Endothelial cell of umbilical vein (primary cell): ENCODE measurements around the gene RNF138. TPM values are rescaled to one million over a fixed set of nuclear protein-coding genes. Genes with fewer than 3 reads are reported as not detected.

Experiments
- BruUV-seq: library from RNA; stranded (reverse); fragments of 400-500 nt; replicated peaks from 2 replicates; lab custom pipeline; 2021; lab: Mats Ljungman, UMichigan
- CTCF ChIA-PET: fragments of 300-600, 350-600 bp; sonication (Branson Sonifier 250); formaldehyde crosslinking; loops from one replicate; lab custom pipeline; 2021; ENCODE audit warnings: antibody characterized with exemption, inconsistent platforms; lab: Charles Lee
- POLR2A ChIA-PET: fragments of 300-600, 350-600 bp; sonication (Branson Sonifier 250); formaldehyde crosslinking; loops from one replicate; lab custom pipeline; 2021; ENCODE audit warnings: antibody characterized with exemption, inconsistent platforms; lab: Charles Lee
- DNase-seq: peaks from one replicate; pipeline ENCODE4 v3.0.0-alpha.2; 2011; ENCODE audit warnings: low read depth, low spot score
- FAIRE-seq: peaks from 2 replicates; lab custom pipeline; 2011; peaks lifted over from hg19 to GRCh38; lab: Jason Lieb, UNC
- H2AFZ ChIP-seq: 2 replicates; pipeline ENCODE4 v1.6.0; 2012; ENCODE audit warnings: low read depth, low read length, control low read depth, inconsistent platforms
- H3K27ac ChIP-seq: 2 replicates; pipeline ENCODE4 v1.5.1; 2011; ENCODE audit warnings: low read depth, mild to moderate bottlenecking, control low read depth, low read length, moderate library complexity; ENCODE audit not compliant: insufficient read depth
- H3K27me3 ChIP-seq, 2 experiments: 2 replicates each; pipeline versions ENCODE4 v1.6.0 to v1.6.1; 2011; ENCODE audit warnings: low read length in 2 of 2, mixed read lengths in 1 of 2; ENCODE audit not compliant: control insufficient read depth in 2 of 2, insufficient read depth in 2 of 2
- H3K36me3 ChIP-seq, 2 experiments: 2 replicates in 1 of 2; 3 replicates in 1 of 2; pipeline ENCODE4 v1.5.1; 2011; ENCODE audit warnings: low read length in 2 of 2, mild to moderate bottlenecking in 1 of 2, moderate library complexity in 1 of 2; ENCODE audit not compliant: control insufficient read depth in 2 of 2, insufficient read depth in 2 of 2; ENCODE audit errors: extremely low read depth in 1 of 2
- H3K4me1 ChIP-seq: 3 replicates; pipeline ENCODE4 v1.5.1; 2011; ENCODE audit warnings: mild to moderate bottlenecking, low read length; ENCODE audit not compliant: control insufficient read depth, insufficient read depth; ENCODE audit errors: extremely low read depth
- H3K4me2 ChIP-seq: 2 replicates; pipeline ENCODE4 v1.6.1; 2011; ENCODE audit warnings: low read length, control low read depth, mixed read lengths; ENCODE audit not compliant: insufficient read depth
- H3K4me3 ChIP-seq, 3 experiments: fragments of 200-600 bp in 1 of 3; sonication (generic), shearing (Covaris generic) in 1 of 3; replicated peaks in 1 of 3; 2 replicates each; pipeline ENCODE4 v1.5.1; 2011 to 2016; ENCODE audit warnings: control low read depth in 3 of 3, low read length in 3 of 3, mild to moderate bottlenecking in 2 of 3, inconsistent platforms in 1 of 3, low read depth in 1 of 3, moderate library complexity in 1 of 3; ENCODE audit not compliant: insufficient read depth in 1 of 3
- H3K79me2 ChIP-seq: 2 replicates; pipeline ENCODE4 v1.6.0; 2012; ENCODE audit warnings: low read length, inconsistent platforms; ENCODE audit not compliant: control insufficient read depth, insufficient read depth
- H3K9ac ChIP-seq: replicated peaks from 2 replicates; pipeline ENCODE3; 2011; ENCODE audit warnings: low read length, control low read depth; ENCODE audit not compliant: insufficient read depth; ENCODE audit errors: extremely low read depth
- H3K9me1 ChIP-seq: replicated peaks from 3 replicates; pipeline ENCODE4 v1.6.0; 2011; ENCODE audit warnings: mild to moderate bottlenecking, low read length; ENCODE audit not compliant: control insufficient read depth, insufficient read depth; ENCODE audit errors: extremely low read depth
- H3K9me3 ChIP-seq: replicated peaks from 2 replicates; pipeline ENCODE4 v1.5.1; 2012; ENCODE audit warnings: low read length, inconsistent platforms; ENCODE audit not compliant: control insufficient read depth, insufficient read depth
- H4K20me1 ChIP-seq: replicated peaks from 2 replicates; pipeline ENCODE3; 2011; ENCODE audit warnings: mild to moderate bottlenecking, low read length; ENCODE audit not compliant: control insufficient read depth, insufficient read depth; ENCODE audit errors: extremely low read depth
- EZH2 ChIP-seq: IDR thresholded peaks from 2 replicates; pipeline ENCODE4 v1.6.1; 2012; ENCODE audit warnings: borderline replicate concordance, low read depth, mild to moderate bottlenecking, moderate library complexity, low read length, inconsistent platforms; ENCODE audit not compliant: severe bottlenecking
- FOS ChIP-seq: IDR thresholded peaks from 2 replicates; pipeline ENCODE4 v1.6.1; 2011; ENCODE audit warnings: mild to moderate bottlenecking, low read length, moderate library complexity, borderline replicate concordance; ENCODE audit not compliant: insufficient read depth
- GATA2 ChIP-seq: IDR thresholded peaks from 2 replicates; pipeline ENCODE4 v1.7.0; 2011; ENCODE audit warnings: low read depth, mild to moderate bottlenecking, moderate library complexity, mixed read lengths, low read length; ENCODE audit not compliant: insufficient read length, insufficient read depth
- JUN ChIP-seq: IDR thresholded peaks from 2 replicates; pipeline ENCODE4 v1.6.1; 2011; ENCODE audit warnings: borderline replicate concordance, low read depth; ENCODE audit not compliant: insufficient read length, insufficient read depth
- MYC ChIP-seq: IDR thresholded peaks from one replicate; pipeline ENCODE4 v1.6.1; 2011; ENCODE audit warnings: mild to moderate bottlenecking, low read depth, low read length
- POLR2A ChIP-seq: IDR thresholded peaks from 2 replicates; pipeline ENCODE4 v1.6.1; 2012; ENCODE audit warnings: low read depth, mild to moderate bottlenecking, control low read depth, low read length
- POLR2AphosphoS5 ChIP-seq: IDR thresholded peaks from 2 replicates; pipeline ENCODE4 v1.6.1; 2012; ENCODE audit warnings: low read depth, mild to moderate bottlenecking, control low read depth, low read length, moderate library complexity; ENCODE audit not compliant: insufficient read depth
- dilution Hi-C: fragments of 300-500 bp; cut with MboI; formaldehyde crosslinking; loops from one replicate; pipeline ENCODE4 v1.15.0; 2019; ENCODE audit warnings: low sequenced_read_pairs; ENCODE audit not compliant: extremely low pct_ligation_motif_present
- intact Hi-C: fragments of 100-400 bp; cut with micrococcal nuclease; formaldehyde crosslinking; loops from one replicate; pipeline ENCODE4 v1.10.0; 2022
- polyA plus RNA-seq, 4 experiments: library from polyadenylated mRNA; depleted of rRNA in 3 of 4; stranded (reverse) in 3 of 4; unstranded in 1 of 4; fragments of >200 nt; gene quantifications; 2 replicates each; pipeline versions ENCODE4 v1.2.1 to v1.2.3, GENCODE V29; 2011 to 2012; ENCODE audit warnings: missing spikeins in 1 of 4
- total RNA-seq: library from RNA; stranded (reverse); gene quantifications from 2 replicates; pipeline ENCODE4 v1.2.3, GENCODE V29; 2021
- TF ChIP-seq, protein P1 (sequence below), 2 donors: IDR thresholded peaks; 1 replicate in 1 of 2; 2 replicates in 1 of 2; pipeline ENCODE4 v1.5.1; 2011; ENCODE audit warnings: low read length in 2 of 2, mild to moderate bottlenecking in 2 of 2, moderate library complexity in 2 of 2, control low read depth in 1 of 2, inconsistent platforms in 1 of 2, low read depth in 1 of 2; ENCODE audit not compliant: insufficient read depth in 1 of 2; ENCODE audit errors: extremely low read depth in 1 of 2
- TF ChIP-seq, protein P2 (sequence below): IDR thresholded peaks from 2 replicates; pipeline ENCODE4 v1.6.1; 2011; ENCODE audit not compliant: insufficient read depth, insufficient read length

Gene RNF138
- total and polyA plus RNA-seq, 2 donors (not counting 3 experiments of a cell fraction or from before 2014, with no cell fraction given): 14.7 to 24.6 TPM

DNA sequence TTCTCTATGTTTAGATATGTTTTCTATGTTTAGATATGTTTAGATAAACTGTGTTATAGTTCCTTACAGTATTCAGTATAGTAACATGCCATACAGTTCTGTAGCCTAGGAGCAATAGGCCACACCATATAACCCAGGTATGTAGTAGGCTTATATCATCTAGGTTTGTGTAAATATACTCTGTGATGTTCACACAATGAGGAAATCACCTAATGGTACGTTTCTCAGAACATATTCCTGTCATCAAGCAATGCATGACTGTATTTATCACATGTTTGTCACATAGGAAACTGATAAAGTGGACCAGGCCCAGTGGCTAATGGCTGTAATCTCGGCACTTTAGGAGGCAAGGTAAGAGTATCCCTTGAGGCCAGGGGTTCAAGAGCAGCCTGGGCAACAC is 44.0 kb downstream of the RNF138 start:
- Histone ChIP-seq H4K20me1 (no peaks in the 10 kb centered on the region), H3K4me2 (no peak overlapping the region), H3K27me3 (no peaks in the 10 kb centered on the region), H3K9ac (no peak overlapping the region), H3K27ac (no peak overlapping the region), H3K9me1 (no peaks in the 10 kb centered on the region), H3K4me1 (no peaks in the 10 kb centered on the region), H2AFZ (no peak overlapping the region), H3K9me3 (no peaks in the 10 kb centered on the region), H3K4me3 (no peak overlapping the region), H3K36me3 (no peaks in the 10 kb centered on the region), H3K79me2 (no peaks in the 10 kb centered on the region)
- no peak for DNase-seq
- ChIA-PET POLR2A (no interaction called here), CTCF (interaction anchor here (2.4 kb wide), 1 partner anchor 22 kb away, joined by 7 read pairs; no protein-coding TSS in a partner anchor)
- BruUV-seq: no TSS peak
- dilution Hi-C loops (no loop called here), intact Hi-C loops (loop anchor here (5.0 kb wide), 1 partner anchor 118 kb away; the partner anchor contains the start of gene RNF125)
- FAIRE-seq: peak; percentile 8
- TF ChIP-seq POLR2A (no peak), GATA2 (no peak), JUN (no peak), FOS (no peak), EZH2 (no peak), POLR2AphosphoS5 (no peak), MYC (no peak)
- TF ChIP-seq, protein P1, sequence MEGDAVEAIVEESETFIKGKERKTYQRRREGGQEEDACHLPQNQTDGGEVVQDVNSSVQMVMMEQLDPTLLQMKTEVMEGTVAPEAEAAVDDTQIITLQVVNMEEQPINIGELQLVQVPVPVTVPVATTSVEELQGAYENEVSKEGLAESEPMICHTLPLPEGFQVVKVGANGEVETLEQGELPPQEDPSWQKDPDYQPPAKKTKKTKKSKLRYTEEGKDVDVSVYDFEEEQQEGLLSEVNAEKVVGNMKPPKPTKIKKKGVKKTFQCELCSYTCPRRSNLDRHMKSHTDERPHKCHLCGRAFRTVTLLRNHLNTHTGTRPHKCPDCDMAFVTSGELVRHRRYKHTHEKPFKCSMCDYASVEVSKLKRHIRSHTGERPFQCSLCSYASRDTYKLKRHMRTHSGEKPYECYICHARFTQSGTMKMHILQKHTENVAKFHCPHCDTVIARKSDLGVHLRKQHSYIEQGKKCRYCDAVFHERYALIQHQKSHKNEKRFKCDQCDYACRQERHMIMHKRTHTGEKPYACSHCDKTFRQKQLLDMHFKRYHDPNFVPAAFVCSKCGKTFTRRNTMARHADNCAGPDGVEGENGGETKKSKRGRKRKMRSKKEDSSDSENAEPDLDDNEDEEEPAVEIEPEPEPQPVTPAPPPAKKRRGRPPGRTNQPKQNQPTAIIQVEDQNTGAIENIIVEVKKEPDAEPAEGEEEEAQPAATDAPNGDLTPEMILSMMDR (IDR thresholded peaks at IDR 0.05; ENCODE audit: extremely low read depth in 1 of 2, insufficient read depth in 1 of 2, low read depth in 1 of 2, low read length in 2 of 2): no peak
- TF ChIP-seq, protein P2, sequence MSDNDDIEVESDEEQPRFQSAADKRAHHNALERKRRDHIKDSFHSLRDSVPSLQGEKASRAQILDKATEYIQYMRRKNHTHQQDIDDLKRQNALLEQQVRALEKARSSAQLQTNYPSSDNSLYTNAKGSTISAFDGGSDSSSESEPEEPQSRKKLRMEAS: no peak
